Effector memory CD8-positive, alpha-beta T cell (primary cell): Measurements from ENCODE around the gene MCL1.

Source experiments
- ATAC-seq: fragments of 150-1000 bp; cut with Tn5 transposase; replicated peaks from 2 replicates; pipeline ENCODE4 v1.10.0; 2021; ENCODE audit warnings: mild to moderate bottlenecking, moderate library complexity
- DNase-seq, 3 experiments: peaks; one replicate each; pipeline ENCODE4 v3.0.0; 2021
- H3K27ac Mint-ChIP-seq, 2 donors: one replicate each; pipeline ENCODE4 v1.8.0; 2022; ENCODE audit warnings: mild to moderate bottlenecking in 2 of 2, mixed read lengths in 2 of 2, moderate library complexity in 2 of 2
- H3K27me3 Mint-ChIP-seq, 2 donors: one replicate each; pipeline ENCODE4 v1.8.0; 2022; ENCODE audit warnings: mixed read lengths in 2 of 2
- H3K36me3 Mint-ChIP-seq: one replicate; pipeline ENCODE4 v1.8.0; 2022; ENCODE audit warnings: mild to moderate bottlenecking, moderate library complexity, mixed read lengths; ENCODE audit not compliant: insufficient read depth
- H3K4me1 Mint-ChIP-seq, 2 donors: one replicate each; pipeline ENCODE4 v1.8.0; 2022; ENCODE audit warnings: low read depth in 2 of 2, mixed read lengths in 2 of 2
- H3K4me3 Mint-ChIP-seq, 2 donors: one replicate each; pipeline ENCODE4 v1.8.0; 2022; ENCODE audit warnings: mild to moderate bottlenecking in 2 of 2, mixed read lengths in 2 of 2, moderate library complexity in 2 of 2
- H3K9me3 Mint-ChIP-seq, 2 donors: one replicate each; pipeline ENCODE4 v1.8.0; 2022; ENCODE audit warnings: mixed read lengths in 2 of 2

Gene MCL1

GRCh38 chr1:150546294-150546937 is 33.0 kb downstream of the MCL1 start:
- no peak overlapping the region for H3K4me3 Mint-ChIP-seq
- no peak for ATAC-seq
- DNase-seq: no peak
- H3K27me3 Mint-ChIP-seq: peaks cover 25 to 42% of the 10 kb centered on the region in 2 donors
- no peak overlapping the region for H3K27ac Mint-ChIP-seq
- H3K36me3 Mint-ChIP-seq: peaks cover 16% of the 10 kb centered on the region
- H3K4me1 Mint-ChIP-seq: peaks cover 11 to 12% of the 10 kb centered on the region in 2 donors
- H3K9me3 Mint-ChIP-seq: no peaks in the 10 kb centered on the region

- ATAC-seq (no peak), DNase-seq (no peak)
- H3K27me3 Mint-ChIP-seq: peaks cover 25 to 40% of the 10 kb centered on the region in 2 donors
- peaks cover 6 to 12% of the 10 kb centered on the region in 2 donors for H3K4me1 Mint-ChIP-seq
- H3K27ac Mint-ChIP-seq: no peak overlapping the region
- peaks cover 12% of the 10 kb centered on the region for H3K36me3 Mint-ChIP-seq
- no peak overlapping the region for H3K4me3 Mint-ChIP-seq
- H3K9me3 Mint-ChIP-seq: no peaks in the 10 kb centered on the region
Observed at GRCh38 chr1:150545486-150546032, 33.9 kb downstream of the MCL1 start.

GRCh38 chr1:150544204-150544603 is 35.2 kb downstream of the MCL1 start:
- no peak overlapping the region for H3K4me3 Mint-ChIP-seq
- no peaks in the 10 kb centered on the region for H3K9me3 Mint-ChIP-seq
- peaks cover 2 to 4% of the 10 kb centered on the region in 2 donors for H3K4me1 Mint-ChIP-seq
- peaks cover 22 to 29% of the 10 kb centered on the region in 2 donors for H3K27me3 Mint-ChIP-seq
- DNase-seq (no peak), ATAC-seq (no peak)
- H3K36me3 Mint-ChIP-seq: peaks cover 8% of the 10 kb centered on the region
- no peak overlapping the region for H3K27ac Mint-ChIP-seq

GRCh38 chr1:150543500-150544143 is 35.8 kb downstream of the MCL1 start:
- Mint-ChIP-seq H3K36me3 (peaks cover 8% of the 10 kb centered on the region), H3K9me3 (no peaks in the 10 kb centered on the region), H3K27ac (no peak overlapping the region), H3K27me3 (peaks cover 22 to 29% of the 10 kb centered on the region in 2 donors), H3K4me1 (peaks cover 2 to 4% of the 10 kb centered on the region in 2 donors), H3K4me3 (no peak overlapping the region)
- ATAC-seq (no peak), DNase-seq (no peak)

GRCh38 chr1:150537732-150538684 is 41.4 kb downstream of the MCL1 start:
- H3K4me1 Mint-ChIP-seq: no peaks in the 10 kb centered on the region
- no peak for ATAC-seq
- H3K36me3 Mint-ChIP-seq: no peaks in the 10 kb centered on the region
- DNase-seq: no peak
- H3K27me3 Mint-ChIP-seq: peaks cover 5% of the 10 kb centered on the region in 2 donors
- no peak overlapping the region for H3K4me3 Mint-ChIP-seq
- no peak overlapping the region for H3K27ac Mint-ChIP-seq
- no peaks in the 10 kb centered on the region for H3K9me3 Mint-ChIP-seq

GRCh38 chr1:150536836-150537731 is 42.3 kb downstream of the MCL1 start:
- H3K27ac Mint-ChIP-seq: no peak overlapping the region
- no peaks in the 10 kb centered on the region for H3K36me3 Mint-ChIP-seq
- peaks cover 4 to 5% of the 10 kb centered on the region in 2 donors for H3K4me1 Mint-ChIP-seq
- no peaks in the 10 kb centered on the region for H3K9me3 Mint-ChIP-seq
- ATAC-seq (no peak), DNase-seq (no peak)
- H3K27me3 Mint-ChIP-seq: peaks cover 5% of the 10 kb centered on the region in 2 donors
- H3K4me3 Mint-ChIP-seq: no peak overlapping the region

- peaks cover 5% of the 10 kb centered on the region in 2 donors for H3K27me3 Mint-ChIP-seq
- no peak overlapping the region for H3K4me3 Mint-ChIP-seq
- no peaks in the 10 kb centered on the region for H3K36me3 Mint-ChIP-seq
- ATAC-seq (no peak), DNase-seq (no peak)
- peak overlapping the region in 1 of 2 donors; percentile 8 for H3K27ac Mint-ChIP-seq
- no peaks in the 10 kb centered on the region for H3K9me3 Mint-ChIP-seq
- peaks cover 4 to 5% of the 10 kb centered on the region in 2 donors for H3K4me1 Mint-ChIP-seq
Observed at GRCh38 chr1:150535511-150536287, 43.7 kb downstream of the MCL1 start.

- Mint-ChIP-seq H3K4me1 (peaks cover 4 to 5% of the 10 kb centered on the region in 2 donors), H3K27ac (no peak overlapping the region), H3K9me3 (no peaks in the 10 kb centered on the region), H3K4me3 (no peak overlapping the region), H3K36me3 (no peaks in the 10 kb centered on the region), H3K27me3 (peaks cover 0 to 5% of the 10 kb centered on the region in 2 donors)
- no peak for DNase-seq
- ATAC-seq: no peak
Observed at GRCh38 chr1:150534002-150534401, 45.4 kb downstream of the MCL1 start.

GRCh38 chr1:150532860-150533259 is 46.5 kb downstream of the MCL1 start:
- ATAC-seq: no peak
- H3K9me3 Mint-ChIP-seq: no peaks in the 10 kb centered on the region

GRCh38 chr1:150530491-150531159 is 48.8 kb downstream of the MCL1 start:
- DNase-seq (no peak), ATAC-seq (no peak)
- Mint-ChIP-seq H3K36me3 (no peaks in the 10 kb centered on the region), H3K4me3 (no peak overlapping the region), H3K4me1 (peaks cover 4 to 5% of the 10 kb centered on the region in 2 donors), H3K27ac (no peak overlapping the region), H3K9me3 (no peaks in the 10 kb centered on the region), H3K27me3 (no peaks in the 10 kb centered on the region)

More at GRCh38 chr1:150532860-150533259, 46.5 kb downstream of the MCL1 start:
- DNase-seq: no peak
- Mint-ChIP-seq H3K4me1 (peaks cover 4 to 5% of the 10 kb centered on the region in 2 donors), H3K4me3 (no peak overlapping the region), H3K36me3 (no peaks in the 10 kb centered on the region), H3K27ac (peak overlapping the region in 1 of 2 donors; percentile 26), H3K27me3 (peaks cover 0 to 5% of the 10 kb centered on the region in 2 donors)

GRCh38 chr1:150529017-150529416 is 50.4 kb downstream of the MCL1 start:
- no peak for ATAC-seq
- H3K36me3 Mint-ChIP-seq: no peaks in the 10 kb centered on the region
- H3K27me3 Mint-ChIP-seq: no peaks in the 10 kb centered on the region
- DNase-seq: no peak
- H3K27ac Mint-ChIP-seq: no peak overlapping the region
- no peaks in the 10 kb centered on the region for H3K9me3 Mint-ChIP-seq
- no peak overlapping the region for H3K4me3 Mint-ChIP-seq
- peaks cover 4 to 5% of the 10 kb centered on the region in 2 donors for H3K4me1 Mint-ChIP-seq
